NCI-H524 (cell line): Measurements from ENCODE around the gene ANGPTL1.
"Not testable (repeated sequence)": the region's sequence is repeated elsewhere in the genome, so short reads cannot be mapped to it uniquely, and the experiment has no call there.

Source experiments
- DNase-seq, 2 experiments: peaks; one replicate each; lab custom pipeline; 2025; lab: John Stamatoyannopoulos, UW

Gene ANGPTL1

GRCh38 chr1:178867670-178868069 lies 3.2 kb downstream of the ANGPTL1 start:
- DNase-seq: no peak

DNA sequence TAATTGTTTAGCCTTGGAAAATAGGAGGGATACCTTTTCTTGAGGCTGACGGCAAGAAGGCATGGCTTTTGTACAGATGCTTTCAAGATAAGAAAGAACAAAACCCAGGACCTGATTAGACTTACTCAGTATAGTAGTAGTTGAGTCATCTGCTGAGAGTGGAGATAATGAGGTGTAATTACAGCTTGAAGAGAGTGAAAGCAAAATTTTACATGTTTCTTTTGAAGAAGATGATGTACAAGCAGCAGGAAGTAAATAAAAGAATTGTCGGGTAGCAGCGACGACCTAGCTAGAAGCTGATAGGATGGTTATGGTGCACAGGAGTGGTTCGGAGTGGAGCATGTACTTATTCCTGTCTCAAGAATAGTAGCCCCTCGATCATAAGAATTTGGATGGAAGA lies 6.6 kb downstream of the ANGPTL1 start:
- no peak for DNase-seq

DNA sequence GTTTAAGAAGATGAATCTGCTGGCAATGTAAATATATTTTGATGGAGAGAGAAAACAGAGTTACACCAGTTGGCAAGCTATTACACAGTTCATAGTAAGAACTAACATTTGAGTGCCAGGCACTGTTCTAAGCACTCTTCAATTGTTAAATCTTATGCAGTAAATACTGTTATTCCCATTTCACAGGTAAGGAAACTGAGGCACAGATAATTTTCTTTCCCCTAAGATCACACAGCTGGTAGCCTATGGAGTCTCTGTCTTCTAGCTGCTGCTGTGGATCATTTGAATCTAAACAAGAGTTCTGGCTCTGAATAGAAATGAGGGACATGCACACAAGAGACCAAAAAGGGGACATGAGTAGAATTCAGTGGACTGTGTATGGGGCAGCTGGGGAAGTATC lies 8.0 kb downstream of the ANGPTL1 start:
- no peak for DNase-seq

GRCh38 chr1:178862416-178862815 lies 8.5 kb downstream of the ANGPTL1 start:
- DNase-seq: no peak

GRCh38 chr1:178857126-178857525 lies 13.8 kb downstream of the ANGPTL1 start:
- no peak for DNase-seq

DNA sequence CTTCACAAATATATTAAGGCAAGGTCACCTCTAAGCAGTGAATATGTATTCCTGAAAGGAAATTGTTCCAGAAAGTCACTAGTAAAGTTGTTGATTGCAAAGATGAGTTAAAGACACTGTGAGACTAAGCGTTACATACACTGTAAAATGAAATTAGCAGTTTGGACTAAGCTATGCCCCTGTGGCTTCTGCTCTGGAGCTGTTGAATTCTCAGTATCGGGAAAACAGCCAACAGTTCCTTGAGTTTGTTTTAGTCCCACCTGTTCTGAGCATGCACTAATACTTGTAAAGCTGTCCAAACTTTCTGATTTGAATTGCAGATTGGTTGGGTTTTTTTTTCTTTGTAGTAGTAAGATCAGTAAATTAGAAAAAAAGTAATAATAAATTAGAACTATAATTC lies 21.0 kb downstream of the ANGPTL1 start:
- DNase-seq: no peak

GRCh38 chr1:178847919-178848318 lies 23.0 kb downstream of the ANGPTL1 start:
- not testable (repeated sequence) for DNase-seq

- no peak for DNase-seq
These were observed 23.5 kb downstream of the ANGPTL1 start for GRCh38 chr1:178847396-178847849.

DNA sequence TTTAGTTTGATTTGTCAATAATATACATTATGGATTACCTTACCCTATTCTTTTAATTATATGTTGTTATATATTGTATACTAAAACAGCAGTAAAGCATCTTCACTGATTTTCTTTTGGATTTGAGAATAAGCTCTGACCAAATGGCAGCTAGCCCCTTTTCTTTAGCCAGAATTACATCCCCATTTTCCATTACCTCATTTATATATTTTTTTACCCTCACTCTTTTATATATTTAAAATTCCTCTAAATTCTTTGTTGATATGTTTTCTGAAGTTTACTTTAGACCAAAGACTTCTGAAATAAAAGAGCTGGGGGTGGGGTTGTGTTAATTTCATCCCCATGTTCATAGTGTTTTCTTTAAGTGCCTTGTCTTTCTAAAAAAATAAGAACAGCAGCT lies 24.6 kb downstream of the ANGPTL1 start:
- DNase-seq: no peak

DNA sequence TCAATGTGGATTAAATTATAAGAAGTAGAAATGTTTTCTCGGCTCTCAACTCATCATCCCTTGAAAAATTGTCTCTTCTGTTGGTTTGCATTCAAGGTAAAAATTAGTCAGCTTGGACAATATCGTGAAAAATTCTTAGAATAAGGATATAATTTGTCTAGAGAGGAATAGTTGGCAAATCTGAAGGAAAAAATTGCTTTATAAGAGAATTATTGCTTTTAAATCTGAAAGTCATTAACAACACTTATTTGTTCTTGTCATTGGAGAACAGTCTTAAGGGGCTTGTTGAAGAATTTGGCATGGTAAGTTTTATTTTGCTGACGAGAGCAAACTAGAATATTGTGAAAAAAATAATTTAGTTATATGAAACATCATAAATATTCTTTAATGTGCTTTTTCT lies 26.4 kb downstream of the ANGPTL1 start:
- DNase-seq: no peak

- DNase-seq: no peak
These were observed 45.7 kb downstream of the ANGPTL1 start for GRCh38 chr1:178825167-178825566.

- DNase-seq: no peak
These were observed 49.6 kb downstream of the ANGPTL1 start for GRCh38 chr1:178821134-178821866.

- DNase-seq: no peak
These were observed 51.8 kb downstream of the ANGPTL1 start for GRCh38 chr1:178819123-178819522.

- no peak for DNase-seq
These were observed 52.5 kb downstream of the ANGPTL1 start for GRCh38 chr1:178818416-178818815.

DNA sequence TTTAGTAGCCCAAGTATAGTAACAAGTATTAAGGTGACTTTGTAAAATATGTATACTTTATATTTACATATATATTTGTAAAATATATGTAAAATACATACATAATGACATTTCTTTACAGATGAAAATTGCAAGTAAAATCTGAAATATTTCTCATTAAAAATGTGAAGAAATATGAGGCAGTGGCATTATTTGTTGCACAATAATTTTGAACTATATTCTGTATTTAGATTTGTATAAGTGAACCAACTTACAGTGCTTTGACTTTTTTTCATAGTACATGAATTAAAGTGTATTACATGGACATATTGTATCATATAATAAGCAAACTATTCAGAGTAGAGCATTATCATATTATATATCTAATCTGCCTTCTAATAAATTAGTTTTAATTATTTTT lies 60.3 kb downstream of the ANGPTL1 start:
- DNase-seq: no peak

DNA sequence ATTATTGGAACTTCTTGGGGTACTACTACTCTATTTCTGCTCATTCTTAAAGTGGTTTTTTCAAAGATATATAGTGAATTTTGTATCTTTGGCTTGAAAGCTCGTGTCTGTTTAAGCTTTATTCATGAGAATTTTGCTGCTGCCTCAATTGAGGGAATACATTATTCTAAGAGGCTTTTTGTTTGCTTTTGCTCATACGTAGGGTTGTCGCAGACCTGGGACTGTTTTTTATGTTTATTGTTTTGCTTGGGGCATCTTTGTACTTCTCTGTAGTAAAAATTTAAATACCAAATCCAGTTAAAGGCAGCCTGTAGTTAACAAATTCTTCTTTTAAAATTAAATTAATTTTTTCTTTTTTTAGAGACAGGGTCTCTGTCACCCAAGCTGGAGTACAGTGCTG lies 62.3 kb downstream of the ANGPTL1 start:
- DNase-seq: no peak

DNA sequence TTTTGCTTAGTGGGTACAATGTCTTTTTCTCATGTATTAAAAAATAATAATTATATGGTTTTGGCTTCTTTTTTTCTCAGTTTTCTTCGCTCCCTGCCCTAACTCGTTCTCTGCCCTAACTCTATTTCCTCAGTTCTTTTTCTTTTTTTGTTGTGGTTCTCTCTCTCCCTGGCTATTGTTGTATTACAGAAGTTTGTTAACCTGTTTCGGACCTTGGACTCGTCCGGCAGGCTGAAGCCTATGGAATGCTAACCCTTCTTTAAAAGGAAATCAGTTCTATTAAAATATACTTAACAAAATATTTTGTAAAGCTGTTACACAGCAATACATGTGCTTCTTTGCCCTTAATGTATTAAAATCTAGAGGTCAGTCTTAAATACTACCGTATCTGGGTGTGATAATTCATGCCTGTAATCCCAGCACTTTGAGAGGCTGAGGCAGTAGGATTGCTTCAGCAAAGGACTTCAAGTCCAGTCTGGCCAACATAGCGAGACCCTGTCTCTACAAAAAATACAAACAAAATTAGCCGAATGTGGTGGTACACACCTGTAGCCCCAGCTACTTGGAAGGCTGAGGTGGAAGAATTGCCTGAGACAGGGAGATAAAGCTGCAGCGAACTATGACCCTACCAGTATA lies 64.1 kb downstream of the ANGPTL1 start:
- no peak for DNase-seq

DNA sequence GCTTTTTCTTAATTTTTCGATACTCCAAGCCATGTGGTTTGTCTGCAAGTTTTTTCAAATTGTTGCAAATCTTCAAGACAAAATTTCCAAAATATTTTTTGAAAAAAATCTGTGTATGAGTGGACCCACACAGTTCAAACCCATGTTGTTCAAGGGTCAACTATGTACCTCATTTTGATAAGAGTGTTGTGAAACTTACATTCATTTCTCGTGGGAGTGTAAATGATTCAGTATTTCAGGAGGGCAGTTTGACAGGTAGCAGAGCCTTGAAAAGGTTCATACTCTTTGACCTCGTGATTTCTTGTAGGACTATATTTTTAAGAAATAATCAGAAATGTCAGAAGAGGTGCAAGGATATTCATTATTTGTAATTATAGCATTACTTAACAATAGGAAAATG lies 68.0 kb downstream of the ANGPTL1 start:
- DNase-seq: no peak
